Spleen (tissue), 11 donors: Measurements from ENCODE around the gene ARHGAP30. TPM values are rescaled to one million over a fixed set of nuclear protein-coding genes. Genes with fewer than 3 reads are reported as not detected.
"Not testable (repeated sequence)": the region's sequence is repeated elsewhere in the genome, so short reads cannot be mapped to it uniquely, and the experiment has no call there.

Source experiments
- DNase-seq: peaks from one replicate; pipeline ENCODE4 v3.0.0-alpha.2; 2020
- H3K27ac ChIP-seq, 8 donors: fragments of 200-600 bp; sonication (generic) in 7 of 8; 1 replicate in 4 of 8; 2 replicates in 4 of 8; pipeline versions ENCODE4 v1.5.0 to v1.8.0; 2016 to 2021; ENCODE audit warnings: inconsistent platforms in 4 of 8, mild to moderate bottlenecking in 4 of 8, moderate library complexity in 1 of 8
- H3K27me3 ChIP-seq, 7 donors: fragments of 200-600 bp; sonication (generic) in 6 of 7; replicated peaks in 1 of 7; 1 replicate in 4 of 7; 2 replicates in 3 of 7; pipeline versions ENCODE4 v1.5.0 to v1.8.0; 2016 to 2021; ENCODE audit warnings: inconsistent platforms in 3 of 7, mild to moderate bottlenecking in 1 of 7
- H3K36me3 ChIP-seq, 6 donors: fragments of 200-600 bp; sonication (generic) in 5 of 6; 1 replicate in 4 of 6; 2 replicates in 2 of 6; pipeline versions ENCODE4 v1.5.0 to v1.8.0; 2016 to 2021; ENCODE audit warnings: inconsistent platforms in 2 of 6
- H3K4me1 ChIP-seq, 6 donors: fragments of 200-600 bp; sonication (generic) in 5 of 6; 1 replicate in 3 of 6; 2 replicates in 3 of 6; pipeline versions ENCODE4 v1.5.0 to v1.8.0; 2016 to 2021; ENCODE audit warnings: inconsistent platforms in 3 of 6
- H3K4me3 ChIP-seq, 8 donors: fragments of 200-600 bp; sonication (generic) in 7 of 8; 1 replicate in 4 of 8; 2 replicates in 4 of 8; pipeline versions ENCODE4 v1.5.0 to v1.8.0; 2016 to 2021; ENCODE audit warnings: inconsistent platforms in 4 of 8, mild to moderate bottlenecking in 4 of 8, moderate library complexity in 2 of 8
- H3K9me3 ChIP-seq, 8 donors: fragments of 200-600 bp; sonication (generic) in 7 of 8; 1 replicate in 4 of 8; 2 replicates in 4 of 8; pipeline versions ENCODE4 v1.5.0 to v1.8.0; 2016 to 2021; ENCODE audit warnings: inconsistent platforms in 4 of 8
- POLR2A ChIP-seq, 3 donors: fragments of 450-650 bp; IDR thresholded peaks; one replicate each; pipeline ENCODE4 v1.5.1; 2017; ENCODE audit warnings: antibody characterized with exemption in 3 of 3, mild to moderate bottlenecking in 1 of 3
- POLR2AphosphoS5 ChIP-seq, 3 donors: sonication (generic); formaldehyde crosslinking; IDR thresholded peaks; one replicate each; pipeline ENCODE4 v1.5.1; 2017; ENCODE audit warnings: antibody characterized with exemption in 3 of 3
- WGBS, 5 donors: extraction: QIAGEN DNeasy Blood & Tissue Kit in 3 of 5; methylation state at CpG; one replicate each; pipeline versions ENCODE4 v1.1.5 to v1.1.7; 2013 to 2018; 5-methylcytosine and 5-hydroxymethylcytosine counted together
- intact Hi-C: fragments of 100-400 bp; cut with DNase I; formaldehyde crosslinking; loops from one replicate; pipeline ENCODE4 v1.15.0; 2023; ENCODE audit warnings: low total_unique reads
- polyA plus RNA-seq, 3 donors: library from polyadenylated mRNA; stranded (reverse); fragments of 200-250 nt; gene quantifications; one replicate each; pipeline ENCODE4 v1.2.1, GENCODE V29; 2013
- total RNA-seq, 7 donors: library from RNA; depleted of rRNA in 3 of 7; stranded (reverse); fragments of >200 nt in 3 of 7; fragmentation: NEBNext Ultra II Directional in 4 of 7; extraction: Animal tissue kit (Norgen Biotek cat#: 25700) in 4 of 7; gene quantifications; one replicate each; pipeline versions ENCODE4 v1.1.0 to v1.2.1, GENCODE V29; 2016 to 2021
- TF ChIP-seq, protein P1 (sequence below), 11 experiments: fragments of 200-600 bp in 7 of 11; fragments of 450-650 bp in 4 of 11; sonication (generic) in 4 of 11; IDR thresholded peaks in 8 of 11; conservative IDR thresholded peaks in 3 of 11; 1 replicate in 7 of 11; 2 replicates in 4 of 11; pipeline versions ENCODE4 v1.4.0 to v1.8.0; 2016 to 2021; ENCODE audit warnings: antibody characterized with exemption in 11 of 11, inconsistent platforms in 4 of 11, mild to moderate bottlenecking in 1 of 11
- donor health status: healthy with polysubstance abuse.
- donor health status: DM: no; HTN: no; CAD: no; lungs with moderate emphysema.
- donor health status: DM: no; HTN: no; CAD: no.
- donor health status: Bipolar disorder and iron deficiency.
- donor health status: healthy.
- donor health status: DM: no; HTN: no; CAD: no.
- donor health status: DM: yes; HTN: yes; CAD: no.

ARHGAP30 gene
- total and polyA plus RNA-seq, 10 donors: 28.8 to 145 (median 120) TPM

DNA sequence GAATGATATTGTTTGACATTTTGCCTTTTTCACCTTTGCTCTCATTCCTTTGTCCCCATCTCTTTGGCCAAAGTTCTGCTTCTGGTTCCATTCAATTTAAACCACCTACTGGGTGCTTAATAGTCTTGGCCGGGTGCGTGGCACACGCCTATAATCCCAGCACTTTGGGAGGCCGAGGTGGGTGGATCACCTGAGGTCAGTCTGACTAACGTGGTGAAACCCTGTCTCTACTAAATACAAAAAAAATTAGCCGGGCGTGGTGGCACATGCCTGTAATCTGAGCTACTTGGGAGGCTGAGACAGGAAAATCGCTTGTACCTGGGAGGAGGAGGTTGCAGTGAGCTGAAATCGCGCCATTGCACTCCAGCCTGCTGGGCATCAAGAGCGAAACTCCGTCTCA lies 47.3 kb downstream of the ARHGAP30 start:
- H3K36me3 ChIP-seq, H3K27ac ChIP-seq, H3K27me3 ChIP-seq, H3K9me3 ChIP-seq, H3K4me3 ChIP-seq, intact Hi-C loops, DNase-seq: not testable (repeated sequence)
- peaks cover 0 to 46% (median 39%) of the 10 kb centered on the region in 6 donors for H3K4me1 ChIP-seq
- WGBS, 5 donors: 86 to 95% (median 92%) methylated on average over 12 of the region's 12 CpGs

DNA sequence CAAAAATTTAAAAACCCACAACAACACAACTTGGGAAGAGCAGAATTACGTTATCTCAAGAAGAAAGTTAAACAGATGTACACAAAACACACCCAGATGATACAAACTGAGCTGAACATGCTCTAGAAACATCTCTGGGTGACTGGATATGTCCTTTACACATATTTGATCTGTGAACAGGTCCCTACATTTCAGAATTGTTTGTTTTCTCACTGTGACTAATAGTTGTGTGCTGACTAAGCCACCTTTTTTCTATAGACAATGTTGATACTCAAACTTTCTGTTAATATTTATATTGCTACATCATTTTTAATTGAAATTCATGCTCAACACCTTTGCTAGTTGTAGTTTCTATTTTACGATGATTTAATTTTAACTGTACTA lies 47.7 kb downstream of the ARHGAP30 start:
- no peak for DNase-seq

DNA sequence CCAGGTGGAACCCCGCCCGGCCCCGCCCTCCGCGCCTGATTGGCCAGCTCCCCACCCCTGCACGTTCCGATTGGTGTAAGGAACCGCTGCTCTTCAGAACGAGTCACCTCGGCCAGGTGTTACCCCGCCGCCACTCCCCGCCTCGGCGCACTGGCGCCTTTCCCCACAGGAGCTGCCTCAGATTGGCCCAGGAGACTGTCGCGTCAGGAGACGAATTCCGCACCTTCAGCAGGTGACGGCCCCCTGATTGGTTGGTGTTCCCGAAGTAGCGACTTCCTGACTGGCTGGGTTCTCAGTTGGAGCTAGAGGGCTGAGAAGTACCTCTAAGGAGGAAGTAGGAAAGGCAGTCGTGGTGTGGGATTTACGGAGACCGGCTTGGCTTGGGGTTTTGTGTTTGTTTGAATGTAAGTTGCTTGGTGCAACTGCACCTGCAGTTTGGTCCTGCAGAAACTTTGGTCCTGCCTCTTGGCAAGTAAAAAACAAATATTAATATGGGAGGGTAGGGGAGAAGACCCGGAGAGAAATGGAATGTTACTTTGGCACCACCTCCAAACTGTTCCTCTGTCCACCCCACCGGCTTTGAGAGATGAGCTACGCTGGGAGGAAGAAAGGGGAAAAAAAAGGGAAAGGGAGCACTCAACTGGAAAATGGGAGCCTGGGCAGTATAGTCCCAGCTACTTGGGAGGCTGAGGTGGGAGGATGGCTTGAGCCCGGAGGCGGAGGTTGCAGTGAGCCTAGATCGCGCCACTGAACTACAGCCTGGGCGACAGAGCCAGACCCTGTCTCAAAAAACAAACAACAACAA lies 48.3 kb downstream of the ARHGAP30 start:
- intact Hi-C loops: no loop called here
- H3K27me3 ChIP-seq: no peaks in the 10 kb centered on the region
- peak overlapping the region; percentile 56 to 86 (median 66) for H3K4me3 ChIP-seq
- DNase-seq: peak; percentile 95
- peak overlapping the region in 7 of 8 donors; percentile 85 to 93 (median 90) for H3K27ac ChIP-seq
- 14 to 18% (median 16%) methylated on average over 27 to 34 of the region's 34 CpGs for WGBS, 5 donors
- TF ChIP-seq POLR2A (IDR thresholded peaks at IDR 0.05): peak in 2 of 3 donors; percentile 16 to 39
- peak; percentile 65 to 76 (median 68) for TF ChIP-seq POLR2AphosphoS5 (IDR thresholded peaks at IDR 0.05)
- TF ChIP-seq, protein P1, sequence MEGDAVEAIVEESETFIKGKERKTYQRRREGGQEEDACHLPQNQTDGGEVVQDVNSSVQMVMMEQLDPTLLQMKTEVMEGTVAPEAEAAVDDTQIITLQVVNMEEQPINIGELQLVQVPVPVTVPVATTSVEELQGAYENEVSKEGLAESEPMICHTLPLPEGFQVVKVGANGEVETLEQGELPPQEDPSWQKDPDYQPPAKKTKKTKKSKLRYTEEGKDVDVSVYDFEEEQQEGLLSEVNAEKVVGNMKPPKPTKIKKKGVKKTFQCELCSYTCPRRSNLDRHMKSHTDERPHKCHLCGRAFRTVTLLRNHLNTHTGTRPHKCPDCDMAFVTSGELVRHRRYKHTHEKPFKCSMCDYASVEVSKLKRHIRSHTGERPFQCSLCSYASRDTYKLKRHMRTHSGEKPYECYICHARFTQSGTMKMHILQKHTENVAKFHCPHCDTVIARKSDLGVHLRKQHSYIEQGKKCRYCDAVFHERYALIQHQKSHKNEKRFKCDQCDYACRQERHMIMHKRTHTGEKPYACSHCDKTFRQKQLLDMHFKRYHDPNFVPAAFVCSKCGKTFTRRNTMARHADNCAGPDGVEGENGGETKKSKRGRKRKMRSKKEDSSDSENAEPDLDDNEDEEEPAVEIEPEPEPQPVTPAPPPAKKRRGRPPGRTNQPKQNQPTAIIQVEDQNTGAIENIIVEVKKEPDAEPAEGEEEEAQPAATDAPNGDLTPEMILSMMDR (IDR thresholded peaks at IDR 0.05 in 8 of 11, conservative IDR thresholded peaks at IDR 0.05 in 3 of 11): no peak
- peaks cover 2 to 54% (median 43%) of the 10 kb centered on the region in 6 donors for H3K4me1 ChIP-seq
- no peaks in the 10 kb centered on the region for H3K9me3 ChIP-seq
- no peaks in the 10 kb centered on the region for H3K36me3 ChIP-seq

More for the DNA sequence above, 47.7 kb downstream of the ARHGAP30 start:
- 75 to 91% (median 88%) methylated on average over 2 of the region's 2 CpGs for WGBS, 5 donors
- no peaks in the 10 kb centered on the region for H3K36me3 ChIP-seq
- TF ChIP-seq, protein P1 (IDR thresholded peaks at IDR 0.05 in 8 of 11, conservative IDR thresholded peaks at IDR 0.05 in 3 of 11): no peak
- TF ChIP-seq POLR2AphosphoS5 (IDR thresholded peaks at IDR 0.05) (no peak), POLR2A (IDR thresholded peaks at IDR 0.05) (no peak)
- peaks cover 0 to under 1% (median 0%) of the 10 kb centered on the region in 8 donors for H3K9me3 ChIP-seq
- H3K4me1 ChIP-seq: peaks cover 0 to 50% (median 41%) of the 10 kb centered on the region in 6 donors
- peak overlapping the region in 2 of 8 donors; percentile 86 to 93 for H3K27ac ChIP-seq
- no peaks in the 10 kb centered on the region for H3K27me3 ChIP-seq
- H3K4me3 ChIP-seq: peak overlapping the region in 3 of 8 donors; percentile 56 to 86 (median 65)
- intact Hi-C loops: no loop called here

DNA sequence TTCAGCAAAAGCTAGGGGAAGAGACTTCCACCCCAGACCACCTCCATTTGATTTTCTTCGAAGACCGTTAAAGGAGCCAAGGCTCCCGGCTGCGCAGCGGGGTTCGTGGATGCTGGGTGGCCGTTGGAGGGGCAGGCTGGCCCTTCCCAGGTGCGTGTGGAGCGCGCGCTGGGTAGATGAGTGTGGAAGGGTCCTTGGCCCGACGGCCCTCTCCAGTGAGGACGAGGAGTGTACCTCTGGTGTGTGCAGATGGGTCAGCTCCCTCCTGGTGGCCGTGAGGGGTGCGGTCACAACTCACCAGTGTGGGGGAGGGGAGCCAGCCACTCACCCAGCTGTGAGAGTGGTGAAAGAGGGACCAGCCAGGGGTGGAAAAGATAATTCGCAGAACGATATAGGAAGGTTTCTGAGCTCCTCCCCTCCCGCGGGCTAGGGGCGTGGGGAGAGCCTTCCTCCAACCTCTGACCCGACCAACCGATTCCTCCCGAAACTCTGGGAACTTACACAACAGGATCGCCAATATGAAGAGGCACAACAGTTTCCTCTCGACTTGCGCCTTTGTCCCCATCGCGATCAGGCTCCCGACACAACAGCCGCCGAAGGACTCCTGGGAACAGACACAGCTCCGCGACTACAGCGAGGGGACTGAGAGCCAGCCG lies 49.1 kb downstream of the ARHGAP30 start, which contains the start of gene F11R:
F11R (minus strand) TSS at position 644 of the 656 bp plus-strand sequence; CDS start at position 565, 79 bp downstream.
- Histone ChIP-seq H3K4me3 (peak within 1 kb of the TSS; percentile 56 to 86 (median 66)), H3K36me3 (no peaks in the 10 kb centered on the region), H3K27me3 (no peaks in the 10 kb centered on the region), H3K9me3 (no peaks in the 10 kb centered on the region), H3K27ac (peak within 1 kb of the TSS; percentile 49 to 93 (median 90)), H3K4me1 (peaks cover 2 to 61% (median 45%) of the 10 kb centered on the region in 6 donors)
- intact Hi-C loops: no loop called here
- DNase-seq: peak; percentile 87
- TF ChIP-seq, protein P1 (IDR thresholded peaks at IDR 0.05 in 8 of 11, conservative IDR thresholded peaks at IDR 0.05 in 3 of 11): peak in 7 of 11 experiments; percentile 5 to 47 (median 33)
- TF ChIP-seq POLR2AphosphoS5 (IDR thresholded peaks at IDR 0.05) (peak; percentile 71 to 84 (median 79)), POLR2A (IDR thresholded peaks at IDR 0.05) (peak in 1 of 3 donors; percentile 22)
- 0 to 2% (median 1%) methylated on average over 28 to 36 of the region's 36 CpGs for WGBS, 5 donors
